Measurements from ENCODE around the gene PDRG1.

Gene PDRG1

DNA sequence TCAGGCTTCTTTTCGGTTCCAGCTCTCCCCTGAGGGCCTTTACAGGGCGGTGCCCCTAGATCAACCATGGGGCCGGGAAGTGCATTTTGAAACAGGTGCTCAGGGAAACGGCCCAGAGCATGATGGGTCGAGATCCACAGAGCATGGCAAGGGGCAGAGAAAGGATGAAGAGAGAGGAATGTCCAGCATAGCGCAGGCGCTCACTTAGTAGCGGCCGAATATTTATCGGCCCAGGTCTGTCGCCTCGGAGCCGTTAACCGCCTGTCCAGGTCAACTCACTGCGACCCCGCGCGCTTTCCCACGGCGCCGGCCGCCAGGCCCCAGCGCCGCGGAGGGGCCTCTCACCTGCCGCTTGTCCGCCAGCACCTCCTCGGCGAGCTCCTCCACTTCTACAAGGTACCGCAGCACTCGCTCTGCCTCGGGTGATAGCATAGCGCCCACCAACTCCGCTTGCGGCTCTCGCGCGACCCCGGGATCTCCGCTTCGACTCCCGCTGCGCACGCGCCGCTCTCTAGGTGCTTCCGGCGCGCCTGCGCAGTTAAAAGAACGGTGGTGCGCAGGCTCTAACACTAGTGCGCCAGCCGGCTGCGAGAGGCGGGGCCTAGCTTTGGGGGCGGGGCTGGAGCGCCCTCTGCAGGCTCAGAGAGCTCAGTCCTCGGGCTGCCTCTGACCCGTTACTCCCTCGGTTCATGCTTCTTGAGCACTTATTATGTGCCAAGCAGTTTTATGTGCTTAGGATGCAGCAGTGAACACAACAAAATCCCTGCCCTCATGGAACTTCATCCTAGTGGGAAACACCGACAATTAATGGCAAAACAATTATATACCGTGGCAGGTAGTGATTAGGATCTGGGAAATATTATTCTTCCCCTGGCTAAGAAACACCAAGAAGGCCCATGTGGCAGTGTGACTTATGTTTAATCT lies at the start of gene PDRG1:
TSS of gene PDRG1 (minus strand) at position 517 of the 924 bp plus-strand sequence. CDS start at position 432, 85 bp downstream.
- peak; percentile 98 to 99 for DNase-seq

- no peak for DNase-seq
These were observed 46.4 kb upstream of the PDRG1 start for GRCh38 chr20:31998246-31998645.

GRCh38 chr20:31996996-31997395 lies 45.1 kb upstream of the PDRG1 start:
- no peak for DNase-seq

GRCh38 chr20:31992086-31992485 lies 40.2 kb upstream of the PDRG1 start:
- DNase-seq = no peak

DNA sequence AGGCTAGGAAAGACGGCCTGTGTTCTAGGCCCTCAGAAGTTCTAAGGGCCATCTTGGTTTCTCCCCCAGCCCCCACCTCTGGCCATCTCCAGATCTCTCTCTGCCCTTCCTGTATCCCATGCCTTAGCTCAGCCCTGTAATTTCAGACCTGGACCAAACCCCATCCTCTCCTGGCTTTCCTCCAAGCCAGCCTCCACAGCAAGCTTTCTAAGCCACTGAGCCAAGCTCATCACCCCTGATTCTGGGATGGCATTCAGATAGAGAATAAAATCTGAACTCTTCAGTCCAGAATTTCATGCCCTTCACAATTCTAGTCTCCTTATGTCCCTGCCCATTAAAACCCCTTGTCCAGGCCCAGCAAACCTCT lies 39.5 kb upstream of the PDRG1 start:
- DNase-seq = no peak

- DNase-seq = peak; percentile 99
These were observed 38.9 kb upstream of the PDRG1 start for GRCh38 chr20:31990641-31991338.

- peak; percentile 86 to 95 for DNase-seq
These were observed 37.3 kb upstream of the PDRG1 start for GRCh38 chr20:31989030-31989645.

GRCh38 chr20:31988430-31989015 lies 36.7 kb upstream of the PDRG1 start:
- no peak for DNase-seq

GRCh38 chr20:31987744-31988143 lies 35.9 kb upstream of the PDRG1 start:
- no peak for DNase-seq

GRCh38 chr20:31984981-31985471 lies 33.2 kb upstream of the PDRG1 start:
- peak; percentile 93 to 94 for DNase-seq

DNA sequence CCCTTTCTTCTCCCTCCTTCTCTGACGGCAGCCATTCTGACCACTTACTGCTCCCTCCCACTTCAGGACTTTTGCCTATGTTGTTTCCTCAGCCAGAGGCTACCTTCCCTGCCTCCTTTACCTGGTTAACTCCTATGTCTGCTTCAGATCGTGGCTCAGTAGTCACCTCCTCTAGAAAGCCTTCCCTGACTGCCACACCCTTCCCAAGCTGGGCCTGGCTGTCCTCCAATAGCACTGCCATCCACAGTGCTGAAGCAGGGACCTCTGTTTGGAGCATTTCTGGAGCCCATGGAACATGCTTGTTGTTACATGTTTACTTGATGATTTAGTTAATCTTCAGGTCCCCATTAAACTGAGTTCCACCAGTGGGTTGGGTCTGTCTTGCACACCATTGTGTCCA lies 29.9 kb upstream of the PDRG1 start:
- no peak for DNase-seq

DNA sequence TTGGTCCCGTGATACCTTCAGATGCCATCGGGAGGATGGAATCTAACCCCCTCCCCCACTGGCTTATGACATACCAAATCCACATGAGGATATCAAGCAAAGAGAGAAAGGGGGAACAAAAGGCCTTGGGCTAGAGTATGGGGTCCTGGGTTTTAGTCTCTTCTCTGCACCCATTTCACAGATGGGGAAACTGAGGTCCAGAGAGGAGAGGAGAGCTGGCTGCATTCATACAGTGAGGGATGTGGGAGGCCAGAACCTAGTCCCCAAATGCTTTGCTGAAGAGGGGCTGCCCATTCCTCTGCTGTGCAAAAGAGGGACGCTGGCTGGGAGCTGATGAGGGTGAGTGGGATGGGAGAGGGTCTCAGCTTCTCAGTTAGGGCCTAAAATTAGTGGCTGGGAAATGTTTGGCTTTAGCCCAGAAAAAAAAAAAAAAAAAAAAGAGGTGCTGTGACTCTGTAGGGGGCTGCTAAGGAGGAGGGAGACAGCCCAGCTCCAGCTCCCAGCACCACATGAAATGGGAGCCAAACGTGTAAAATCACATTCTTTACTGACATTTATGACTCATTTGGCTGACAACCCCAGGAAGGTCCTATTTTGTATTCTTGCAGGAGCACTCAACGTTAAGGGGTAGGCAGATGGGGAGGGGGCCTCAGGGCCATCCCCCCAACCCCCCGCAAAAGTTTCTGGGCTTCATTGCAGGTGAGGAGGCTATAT lies 28.0 kb upstream of the PDRG1 start:
- no peak for DNase-seq

GRCh38 chr20:31977080-31977479 lies 25.2 kb upstream of the PDRG1 start:
- DNase-seq = no peak

GRCh38 chr20:31975874-31976273 lies 24.0 kb upstream of the PDRG1 start:
- no peak for DNase-seq

GRCh38 chr20:31974951-31975487 lies 23.2 kb upstream of the PDRG1 start:
- peak in 1 of 2 experiments; percentile 26 for DNase-seq

DNA sequence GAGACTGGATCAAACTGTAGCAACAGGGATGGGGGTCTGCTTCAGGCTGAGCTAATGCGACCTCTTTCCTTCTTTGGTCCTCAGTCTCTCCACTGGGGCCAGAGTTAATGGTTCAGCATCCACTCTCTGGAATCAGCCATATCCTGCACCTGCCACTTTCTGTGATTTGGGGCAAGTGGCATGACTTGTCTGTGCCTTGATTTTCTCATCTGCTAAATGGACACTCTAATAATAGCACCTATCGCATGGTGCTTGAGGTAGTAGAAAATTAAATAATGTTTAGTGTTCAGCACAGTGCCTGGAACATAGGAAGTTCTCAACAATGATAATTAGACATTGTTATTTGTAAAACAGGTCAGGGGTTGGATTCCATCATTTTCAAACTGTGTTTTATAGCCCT lies 22.4 kb upstream of the PDRG1 start:
- DNase-seq = no peak

DNA sequence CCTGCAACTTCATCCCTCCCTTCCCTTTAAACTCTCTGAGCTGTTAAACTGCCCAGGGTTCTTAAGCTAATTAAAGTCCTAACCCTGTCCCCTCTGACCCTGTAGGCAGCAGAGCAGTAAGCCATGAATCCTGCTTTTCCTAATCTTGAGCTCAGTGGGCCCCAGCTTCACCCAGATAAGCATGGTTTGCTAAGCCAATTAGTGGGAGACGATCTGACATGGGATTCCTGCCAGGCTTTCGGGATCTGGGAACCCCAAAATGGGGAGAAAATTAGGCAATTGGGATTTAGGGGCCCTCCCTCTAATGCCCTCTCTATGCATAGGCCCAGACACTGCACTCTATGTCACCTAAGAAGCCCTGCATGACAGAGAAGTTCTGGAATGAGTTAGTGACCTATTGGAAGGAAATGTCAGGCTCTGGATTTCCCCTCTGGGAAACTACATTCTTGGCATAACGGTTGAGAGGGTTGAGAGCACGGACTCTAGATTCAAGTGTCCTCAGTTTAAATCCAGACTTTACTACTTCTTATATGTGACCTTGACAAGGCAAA lies 20.7 kb upstream of the PDRG1 start:
- no peak for DNase-seq

DNA sequence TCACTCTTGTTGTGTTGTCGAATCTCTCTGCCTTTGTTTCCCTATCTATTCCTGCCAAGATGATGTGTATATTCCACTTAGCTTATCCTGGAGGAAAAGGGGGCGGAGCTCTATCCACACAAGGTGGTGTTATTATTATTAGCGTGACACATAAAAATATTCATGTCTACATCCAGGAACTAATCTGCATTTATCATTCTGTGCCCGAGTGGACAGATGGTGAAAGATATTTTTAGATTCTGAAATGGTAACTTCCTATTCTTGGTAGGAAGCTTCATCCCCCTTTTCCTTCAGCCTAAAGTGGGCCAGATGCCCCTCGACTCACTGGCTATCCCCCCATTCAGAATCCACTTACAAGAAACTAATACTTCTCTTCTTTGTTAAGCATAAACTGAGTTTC lies 18.1 kb upstream of the PDRG1 start:
- peak; percentile 58 to 78 for DNase-seq

DNA sequence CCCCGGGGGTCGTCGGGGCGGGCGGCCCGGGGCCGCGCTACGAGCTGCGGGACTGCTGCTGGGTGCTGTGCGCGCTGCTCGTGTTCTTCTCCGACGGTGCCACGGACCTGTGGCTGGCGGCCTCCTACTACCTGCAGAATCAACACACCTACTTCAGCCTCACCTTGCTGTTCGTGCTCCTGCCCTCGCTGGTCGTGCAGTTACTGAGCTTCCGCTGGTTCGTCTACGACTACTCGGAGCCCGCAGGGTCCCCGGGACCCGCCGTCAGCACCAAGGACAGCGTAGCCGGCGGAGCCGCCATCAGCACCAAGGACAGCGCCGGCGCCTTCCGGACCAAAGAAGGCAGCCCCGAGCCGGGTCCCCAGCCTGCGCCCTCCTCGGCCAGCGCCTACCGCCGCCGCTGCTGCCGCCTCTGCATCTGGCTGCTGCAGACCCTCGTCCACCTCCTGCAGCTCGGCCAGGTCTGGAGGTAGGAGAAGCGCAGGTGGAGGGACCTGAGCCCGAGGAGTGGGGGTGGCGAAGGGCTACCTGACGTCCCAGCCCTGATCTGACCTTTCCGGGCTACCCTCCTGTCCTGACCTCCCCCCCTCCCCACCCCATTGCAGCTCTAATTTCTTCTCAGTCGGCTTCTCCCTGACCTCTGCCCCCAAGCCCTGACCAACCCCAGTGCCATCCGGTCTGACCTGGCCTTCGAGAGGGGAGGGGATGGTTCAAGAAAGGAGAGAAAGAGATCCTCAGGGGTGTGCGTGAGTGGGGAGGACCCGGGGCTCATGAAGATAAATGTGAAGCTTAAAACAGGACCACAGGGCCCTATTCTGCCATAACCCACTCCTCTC lies 16.7 kb upstream of the PDRG1 start:
- no peak for DNase-seq

DNA sequence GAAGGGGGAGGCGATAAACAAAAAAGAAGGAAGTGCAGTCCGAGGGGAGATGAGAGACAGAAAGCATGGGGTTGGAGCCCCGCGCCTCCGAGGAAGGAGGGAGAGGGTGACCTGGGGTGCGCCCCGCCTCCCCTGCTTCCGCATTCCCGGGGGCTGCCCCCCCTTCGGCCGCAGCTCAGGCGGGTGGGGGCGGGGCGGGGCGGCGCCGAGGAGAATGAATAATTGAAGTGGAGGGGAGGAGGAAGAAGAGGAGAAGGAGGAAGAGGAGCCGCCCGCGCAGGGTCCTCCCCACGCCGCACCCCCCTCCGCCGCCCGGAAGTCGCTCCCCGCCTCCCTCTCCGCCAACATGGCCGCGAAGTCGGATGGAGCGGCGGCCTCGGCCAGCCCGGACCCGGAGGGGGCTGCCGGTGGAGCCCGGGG lies 16.0 kb upstream of the PDRG1 start, which contains the start of gene XKR7:
TSS of gene XKR7 (plus strand) at position 322 of the 420 bp plus-strand sequence. CDS start at position 347, 25 bp downstream.
- DNase-seq = peak; percentile 87 to 88
